ENCODE data around the gene ANKRD11.
"Not testable (repeated sequence)": the region's sequence is repeated elsewhere in the genome, so short reads cannot be mapped to it uniquely, and the experiment has no call there.

Gene ANKRD11

DNA sequence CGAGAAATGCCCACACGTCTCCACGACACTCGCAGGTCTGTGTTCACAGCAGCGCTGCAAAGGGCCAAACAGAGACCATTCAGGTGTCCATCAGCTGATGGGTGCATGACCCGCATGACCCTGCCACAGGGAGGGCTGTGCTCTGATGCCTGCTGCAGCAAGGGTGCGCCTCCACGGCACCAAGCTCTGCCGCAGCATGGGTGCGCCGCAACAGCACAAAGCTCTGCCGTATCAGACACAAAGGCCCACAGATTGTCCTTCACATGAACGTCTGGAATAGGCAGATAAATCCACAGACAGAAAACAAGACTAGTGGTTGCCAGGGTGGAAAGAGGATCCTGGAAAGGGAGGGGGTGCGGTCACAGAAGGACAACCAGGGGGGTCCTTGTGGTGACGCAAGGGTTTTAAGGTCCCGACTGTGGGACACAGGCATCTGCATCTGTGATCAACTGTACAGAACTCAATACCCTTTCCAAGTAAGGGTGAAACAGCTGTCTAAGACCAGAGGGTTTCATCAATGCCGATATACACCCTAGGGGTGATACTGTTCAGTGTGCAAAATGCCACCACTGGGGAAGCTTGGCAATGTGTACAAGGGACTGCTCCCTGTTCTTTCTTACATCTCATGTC lies 121.0 kb downstream of the ANKRD11 start:
- no peak for DNase-seq (ENCODE audit: low read depth in 2 of 3, low spot score in 2 of 3)

DNA sequence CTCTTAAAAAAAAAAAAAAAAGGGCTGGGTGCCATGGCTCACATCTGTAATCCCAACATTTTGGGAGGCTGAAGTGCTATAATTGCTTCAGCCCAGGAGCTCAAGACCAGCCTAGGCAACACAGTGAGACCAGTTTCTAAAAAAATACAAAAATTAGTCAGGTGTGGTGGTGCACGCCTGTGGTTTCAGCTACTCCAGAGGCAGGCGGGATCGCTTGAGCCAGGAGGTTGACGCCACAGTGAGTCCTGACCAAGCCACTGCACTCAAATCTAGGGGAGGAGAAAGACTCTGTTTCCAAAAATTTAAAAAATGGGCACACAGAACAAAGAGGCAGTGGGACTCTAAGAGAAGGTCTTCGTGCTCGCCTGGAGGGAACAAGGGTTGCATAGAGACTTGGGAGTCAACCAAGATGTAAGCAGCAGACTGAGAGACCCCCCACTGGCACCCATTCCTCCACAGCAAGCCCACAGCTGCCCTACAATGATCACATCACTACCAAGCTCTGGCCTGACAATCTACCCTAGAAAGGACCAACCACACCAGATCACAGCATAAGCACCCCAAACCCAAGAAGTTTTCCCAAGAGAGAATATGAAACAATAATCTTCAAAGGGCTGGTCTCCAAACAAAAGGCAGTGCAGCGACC lies 121.6 kb downstream of the ANKRD11 start:
- no peak for DNase-seq (ENCODE audit: low read depth in 2 of 3, low spot score in 2 of 3)

- no peak for DNase-seq (ENCODE audit: low read depth in 2 of 3, low spot score in 2 of 3)
Measured at GRCh38 chr16:89367538-89367915, 122.8 kb downstream of the ANKRD11 start.

- no peak for DNase-seq (ENCODE audit: low read depth in 2 of 3, low spot score in 2 of 3)
Measured at GRCh38 chr16:89366561-89367537, 123.5 kb downstream of the ANKRD11 start.

- DNase-seq (ENCODE audit: low read depth in 2 of 3, low spot score in 2 of 3): no peak
Measured at GRCh38 chr16:89365996-89366395, 124.4 kb downstream of the ANKRD11 start.

DNA sequence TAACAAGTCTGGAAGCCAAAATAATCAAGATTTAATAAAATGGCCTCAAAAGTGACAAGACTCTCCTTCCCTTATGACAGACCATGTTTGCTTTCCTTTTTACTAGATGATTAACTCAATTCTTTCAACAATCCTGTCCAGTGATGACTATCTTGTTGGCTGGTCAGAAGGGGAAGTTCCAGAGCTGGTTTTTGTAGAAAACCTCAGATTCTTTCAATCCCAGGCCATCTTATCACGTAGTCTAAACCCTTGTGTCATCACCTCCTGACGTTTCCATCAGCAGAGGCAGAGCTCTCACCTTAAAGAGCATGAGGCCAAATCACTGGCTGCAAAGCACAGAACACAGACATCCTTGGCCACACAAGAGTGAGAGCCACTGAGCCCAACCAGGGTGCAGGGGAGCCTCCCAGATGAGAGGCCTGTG lies 125.3 kb downstream of the ANKRD11 start:
- DNase-seq (ENCODE audit: low read depth in 2 of 3, low spot score in 2 of 3): no peak

DNA sequence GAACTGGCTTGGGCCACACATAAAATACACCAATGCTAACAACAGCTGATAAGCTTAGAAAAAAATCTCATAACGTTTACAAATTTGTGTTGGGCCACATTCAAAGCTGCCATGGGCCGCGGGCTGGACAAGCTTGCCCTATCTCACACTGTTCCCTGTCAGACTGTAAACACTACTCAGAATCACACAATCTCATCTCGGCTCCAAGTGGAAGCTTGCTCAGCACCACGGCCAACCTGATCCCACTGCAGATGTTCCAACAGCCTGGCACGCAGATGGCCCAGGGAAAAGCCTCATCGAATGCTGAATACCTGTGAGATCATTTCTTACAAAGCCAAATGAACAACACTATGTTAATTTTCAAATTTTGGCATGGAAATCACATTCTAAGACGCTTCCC lies 125.8 kb downstream of the ANKRD11 start:
- no peak for DNase-seq (ENCODE audit: low read depth in 2 of 3, low spot score in 2 of 3)

DNA sequence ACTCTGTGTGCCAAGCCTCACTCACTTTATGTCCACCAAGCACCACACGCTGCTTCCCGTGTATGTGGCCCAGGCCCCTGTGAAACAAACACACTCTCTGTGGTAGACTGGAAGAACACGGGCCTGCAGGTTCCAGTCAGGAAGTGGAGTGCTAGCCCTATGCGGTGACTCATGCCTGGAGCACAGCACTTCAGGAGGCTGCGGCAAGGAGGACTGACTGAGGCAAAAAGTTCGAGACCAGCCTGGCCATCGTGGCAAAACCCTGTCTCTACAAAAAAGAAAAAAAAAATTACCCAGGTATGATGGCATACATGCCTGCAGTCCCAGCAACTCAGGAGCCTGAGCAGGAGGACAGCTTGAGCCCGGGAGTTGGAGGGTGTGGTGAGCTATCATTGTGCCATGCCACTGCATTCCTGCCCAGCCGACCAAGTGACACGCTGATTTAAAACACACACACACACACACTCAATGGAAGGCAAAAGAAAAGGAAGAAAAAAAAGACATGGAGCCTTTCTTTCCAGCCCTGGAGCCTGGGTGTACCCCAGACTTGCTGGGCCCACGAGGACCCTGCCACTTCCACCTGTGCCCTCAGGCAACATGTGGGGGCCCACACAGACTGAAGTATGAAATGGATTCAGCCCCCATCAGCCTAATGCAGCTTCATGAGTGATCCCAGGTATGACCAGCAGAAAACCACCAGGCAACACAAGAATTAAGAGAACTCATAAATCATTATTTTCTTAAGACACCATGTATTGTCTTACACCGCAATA lies 126.6 kb downstream of the ANKRD11 start:
- no peak for DNase-seq (ENCODE audit: low read depth in 2 of 3, low spot score in 2 of 3)

GRCh38 chr16:89362540-89363223 lies 127.7 kb downstream of the ANKRD11 start:
- DNase-seq (ENCODE audit: low read depth in 2 of 3, low spot score in 2 of 3): not testable (repeated sequence)

DNA sequence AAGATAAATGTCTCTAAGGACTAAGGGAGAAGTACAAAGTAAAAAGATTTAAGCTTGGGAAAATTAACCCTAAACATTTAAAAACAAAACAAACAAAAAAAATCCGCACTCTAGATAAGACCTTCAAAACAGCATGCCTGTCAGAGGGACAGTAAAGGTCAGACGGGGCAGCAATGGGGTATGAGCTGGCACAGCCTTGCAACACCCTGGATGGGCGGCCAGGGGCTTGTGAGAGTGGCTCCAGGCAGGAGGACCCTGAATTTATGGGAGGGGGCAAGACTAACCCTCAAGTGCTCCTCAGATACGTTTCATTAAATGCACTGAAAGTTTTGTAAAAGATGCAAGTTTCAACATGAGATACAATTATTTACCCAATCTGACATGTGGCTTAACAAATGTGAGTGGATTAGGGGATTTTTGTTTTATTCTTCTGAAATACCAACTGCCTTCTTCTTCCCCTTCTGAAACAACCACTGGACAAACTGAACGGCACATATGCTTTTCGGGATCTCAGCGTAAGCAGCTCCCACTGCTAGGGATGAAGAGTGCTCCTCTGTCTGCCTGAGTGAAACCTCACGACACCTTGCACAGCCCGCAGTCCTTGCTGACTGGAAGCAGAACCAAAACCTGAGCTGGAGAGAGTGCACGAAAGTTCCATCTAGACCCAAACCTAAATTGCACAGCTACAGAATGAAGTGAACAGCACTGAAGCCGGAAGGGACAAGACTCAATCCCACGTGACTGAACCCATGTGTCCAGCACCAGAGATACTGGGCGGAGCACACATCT lies 128.4 kb downstream of the ANKRD11 start:
- DNase-seq (ENCODE audit: low read depth in 2 of 3, low spot score in 2 of 3): no peak

DNA sequence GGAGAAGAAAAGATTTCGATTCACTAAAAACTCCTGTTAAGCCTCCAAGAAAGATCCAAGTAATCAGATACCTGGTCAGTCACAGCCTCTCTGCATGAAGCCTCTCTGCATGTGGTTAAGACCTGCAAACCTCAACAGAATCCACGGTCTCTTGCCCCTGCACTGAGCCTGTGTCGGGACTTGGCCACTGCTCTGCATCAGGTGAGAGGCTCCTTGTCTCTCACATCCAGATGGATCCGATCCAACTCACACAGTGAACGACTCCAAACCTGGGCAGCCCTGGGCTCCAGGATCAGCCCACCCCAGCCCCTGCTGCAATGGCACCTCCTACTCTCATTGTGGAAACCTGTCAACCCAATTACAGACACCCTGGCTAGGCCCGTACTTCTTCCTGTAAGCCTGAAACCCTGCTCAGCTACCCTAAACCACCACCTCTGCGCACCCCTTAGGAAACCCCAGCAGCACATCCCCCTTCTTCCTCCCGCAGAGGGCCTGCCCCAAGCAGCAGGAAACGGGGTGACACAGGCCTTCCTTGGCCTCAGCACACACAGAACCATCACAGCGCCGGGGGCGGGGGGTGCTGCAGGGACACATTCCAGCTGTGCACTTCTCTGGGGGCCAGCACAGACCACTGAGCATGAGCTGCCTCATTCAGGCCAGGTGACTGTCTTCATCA lies 129.5 kb downstream of the ANKRD11 start:
- peak; percentile 45 to 74 (median 61) for DNase-seq (ENCODE audit: low read depth in 2 of 3, low spot score in 2 of 3)

DNA sequence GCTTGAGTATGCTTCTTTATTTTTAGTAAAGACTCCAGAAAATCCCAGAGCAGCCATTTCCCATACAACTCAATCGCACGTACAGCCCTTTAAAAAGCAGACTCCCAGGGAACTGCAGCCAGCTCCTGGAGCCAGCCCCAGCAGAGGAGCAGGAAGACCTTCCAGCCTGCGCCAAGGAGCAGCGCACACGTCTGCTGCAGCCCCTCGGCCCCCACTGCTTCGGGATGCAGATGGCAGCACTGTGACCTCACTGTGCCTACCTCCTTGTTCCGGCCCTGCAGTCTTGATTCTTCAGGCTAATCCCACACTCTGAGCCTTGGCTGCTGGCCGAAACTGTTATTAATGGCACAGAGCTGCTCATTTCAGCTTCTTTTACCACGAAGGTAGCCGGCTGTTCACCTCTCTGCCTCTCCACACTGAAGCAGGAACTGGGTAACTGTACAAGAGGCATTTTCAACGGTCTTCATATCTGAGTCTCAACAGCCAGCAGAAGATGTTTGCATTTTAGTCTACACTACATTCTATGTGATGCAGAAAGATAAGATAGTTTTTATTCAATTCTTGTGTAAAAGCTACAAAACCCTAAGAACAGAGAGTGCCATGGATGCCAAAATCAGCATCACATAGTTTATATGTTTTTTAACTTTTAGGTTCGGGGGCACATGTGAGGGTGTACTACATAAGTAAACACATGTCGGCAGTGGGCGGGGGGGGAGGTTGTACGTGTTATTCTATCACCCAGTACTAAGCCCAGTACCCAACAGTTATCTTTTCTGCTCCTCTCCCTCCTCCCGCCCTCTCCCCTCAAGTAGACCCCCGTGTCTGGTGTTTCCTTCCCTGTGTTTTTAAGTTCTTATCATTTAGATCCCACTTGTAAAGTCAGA lies 130.9 kb downstream of the ANKRD11 start:
- DNase-seq (ENCODE audit: low read depth in 2 of 3, low spot score in 2 of 3): no peak

DNA sequence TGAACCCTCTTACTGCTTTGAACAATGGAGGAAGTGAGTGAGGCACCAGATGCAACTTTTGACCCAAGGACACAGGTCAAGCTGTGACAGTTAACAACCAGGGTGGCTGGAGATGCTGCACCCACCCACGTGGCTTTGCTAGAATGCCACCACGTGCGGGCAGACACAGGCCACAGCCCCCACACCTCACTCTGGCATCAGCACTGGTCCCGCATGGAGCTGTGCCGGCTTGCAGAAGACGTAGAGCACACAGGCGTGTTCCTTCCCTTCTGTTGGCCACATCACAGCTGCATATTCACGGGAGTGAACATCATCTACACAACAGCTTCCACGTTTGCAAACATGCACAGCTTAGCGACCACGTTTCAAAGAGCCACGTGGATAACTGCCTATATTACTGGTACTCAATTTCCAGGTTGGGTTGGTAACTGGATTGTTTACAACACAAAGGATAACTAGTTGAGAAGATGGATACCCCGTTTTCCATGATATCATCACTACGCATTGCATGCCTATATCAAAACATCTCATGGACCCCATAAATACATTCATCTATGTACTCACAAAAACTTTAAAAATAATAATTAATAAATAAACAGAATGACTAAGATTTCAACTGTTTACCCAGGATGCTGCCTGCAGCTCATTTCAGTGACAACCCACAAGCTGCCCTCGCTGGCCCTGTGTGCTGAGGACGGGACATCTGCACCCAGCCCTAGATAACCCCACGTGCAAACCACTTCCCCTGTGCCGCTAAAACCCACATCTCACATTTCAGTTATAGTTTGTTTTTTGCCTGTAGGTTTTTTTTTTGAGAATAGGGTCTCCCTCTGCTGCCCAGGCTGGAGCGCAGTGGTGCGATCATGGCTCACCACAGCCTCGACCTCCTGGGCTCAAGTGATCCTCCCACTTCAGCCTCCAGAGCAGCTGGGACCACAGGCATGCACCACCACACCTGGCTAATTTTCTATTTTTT lies 132.0 kb downstream of the ANKRD11 start:
- DNase-seq (ENCODE audit: low read depth in 2 of 3, low spot score in 2 of 3): no peak

DNA sequence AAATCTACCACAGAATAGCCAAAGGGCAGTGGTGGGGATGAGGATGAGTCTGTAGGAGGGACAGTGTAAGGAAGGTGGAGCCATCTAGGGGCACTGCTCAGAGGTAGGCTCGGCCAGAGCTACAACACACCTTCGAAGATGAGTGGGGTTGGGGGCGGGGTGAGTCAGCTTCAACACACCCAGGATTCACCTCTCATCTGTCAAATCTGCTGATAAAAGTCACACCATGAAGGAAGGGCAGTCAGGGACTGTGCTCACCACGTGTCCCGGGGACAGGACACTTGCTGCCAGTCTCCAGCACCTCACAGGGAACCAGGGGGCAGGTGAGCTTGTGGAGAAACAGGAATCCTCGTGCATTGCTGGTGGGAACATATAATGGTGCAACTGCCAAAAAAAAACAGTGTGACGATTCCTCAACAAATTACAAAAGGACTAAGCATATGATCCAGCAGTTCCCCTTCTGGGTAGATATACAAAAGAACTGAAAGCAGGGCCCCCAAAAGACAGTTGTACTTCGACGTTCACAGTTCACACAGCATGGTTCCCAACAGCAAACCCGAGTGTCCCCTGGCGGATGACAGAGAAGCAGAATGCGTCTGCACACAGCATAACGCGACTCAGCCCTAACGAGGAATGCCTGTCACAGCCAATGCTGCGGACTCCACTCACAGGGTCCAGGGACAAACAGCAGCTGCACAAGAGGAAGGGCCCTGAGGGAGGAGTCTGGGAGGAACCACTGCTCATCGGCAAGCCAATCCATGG lies 133.1 kb downstream of the ANKRD11 start:
- DNase-seq (ENCODE audit: low read depth in 2 of 3, low spot score in 2 of 3): no peak

GRCh38 chr16:89355686-89356085 lies 134.7 kb downstream of the ANKRD11 start:
- no peak for DNase-seq (ENCODE audit: low read depth in 2 of 3, low spot score in 2 of 3)

DNA sequence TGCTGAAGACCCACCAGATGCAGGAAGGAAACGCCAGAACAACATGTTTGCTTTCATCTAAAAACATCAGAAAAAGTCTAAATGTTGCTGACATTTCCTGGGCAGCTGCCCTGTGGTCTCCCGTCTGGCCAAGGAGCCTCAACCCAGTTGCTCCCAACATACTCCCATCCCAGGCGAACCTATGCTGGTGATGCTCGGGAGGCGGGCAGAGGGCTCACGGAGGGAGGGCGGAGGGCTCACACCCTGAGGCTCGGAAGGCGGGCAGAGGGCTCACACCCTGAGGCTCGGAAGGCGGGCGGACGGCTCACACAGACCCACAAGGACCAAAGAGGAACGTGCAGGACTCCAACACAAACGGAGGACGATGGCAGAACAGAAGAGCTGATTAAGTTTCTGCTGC lies 135.4 kb downstream of the ANKRD11 start:
- no peak for DNase-seq (ENCODE audit: low read depth in 2 of 3, low spot score in 2 of 3)
